ENCODE results near the gene EQTN. TPM values are rescaled to one million over a fixed set of nuclear protein-coding genes. Genes with fewer than 3 reads are reported as not detected.
A peak's percentile ranks its signal among the peaks of the same experiment; 100 is the strongest.

Gene EQTN
- total RNA-seq, 1 experiment from 2014 or later = 0.81 TPM

- TF ChIP-seq AFF4 (CRISPR knock-in tag; IDR thresholded peaks at IDR 0.05; ENCODE audit: borderline replicate concordance) = no peak
- no peak for TF ChIP-seq ZBTB43 (CRISPR knock-in tag; IDR thresholded peaks at IDR 0.05)
- TF ChIP-seq NR1H2 (CRISPR knock-in tag; IDR thresholded peaks at IDR 0.05) = no peak
- TF ChIP-seq CBFB (CRISPR knock-in tag; IDR thresholded peaks at IDR 0.05; ENCODE audit: low read depth) = no peak
- TF ChIP-seq ATF1 (CRISPR knock-in tag; IDR thresholded peaks at IDR 0.05) = no peak
- TF ChIP-seq OVOL2 (CRISPR knock-in tag; IDR thresholded peaks at IDR 0.05; ENCODE audit: borderline replicate concordance) = no peak
- TF ChIP-seq SMAD4 (CRISPR knock-in tag; IDR thresholded peaks at IDR 0.05) = no peak
Observed at GRCh38 chr9:27310582-27310981, 13.6 kb upstream of the EQTN start (continued).

GRCh38 chr9:27308691-27309390 lies 11.9 kb upstream of the EQTN start:
- H3K27ac Mint-ChIP-seq = no peak overlapping the region
- ChIA-PET POLR2A (no interaction called here), CTCF (interaction anchor here (0.8 to 1.6 kb wide), 4 partner anchors 24 to 240 kb away, joined by 3 to 11 read pairs (median 6); no protein-coding TSS in a partner anchor)
- ATAC-seq (peak; percentile 98), DNase-seq (ENCODE audit: low spot score) (peak; percentile 28)
- TF ChIP-seq ZSCAN18 (CRISPR knock-in tag; IDR thresholded peaks at IDR 0.05) (0 out of 2 replicates have a peak, but pooled peaks have one; percentile 3), ZNF423 (CRISPR knock-in tag; IDR thresholded peaks at IDR 0.05) (peak; percentile 62), TP53 (CRISPR knock-in tag; IDR thresholded peaks at IDR 0.05) (0 out of 2 replicates have a peak, but pooled peaks have one; percentile 45), ZNF138 (CRISPR knock-in tag; conservative IDR thresholded peaks at IDR 0.05) (no peak), ZNF532 (CRISPR knock-in tag; IDR thresholded peaks at IDR 0.05; ENCODE audit: borderline replicate concordance) (0 out of 2 replicates have a peak, but pooled peaks have one; percentile 29)
- peaks cover 25% of the 10 kb centered on the region for H3K36me3 Mint-ChIP-seq
- peaks cover 33% of the 10 kb centered on the region for H3K9me3 Mint-ChIP-seq
- peaks cover 85% of the 10 kb centered on the region for H3K27me3 Mint-ChIP-seq (ENCODE audit: low read depth)
- peak overlapping the region; percentile 18; the same call in 1 of the 2 replicates for H3K4me3 Mint-ChIP-seq
- peaks cover 30% of the 10 kb centered on the region for H3K4me1 Mint-ChIP-seq
